Left lung (tissue), 10 donors: ENCODE measurements around the gene GABRG3. TPM values are rescaled to one million over a fixed set of nuclear protein-coding genes. Genes with fewer than 3 reads are reported as not detected.
A peak's percentile ranks its signal among the peaks of the same experiment; 100 is the strongest.

ENCODE experiments used
- ATAC-seq: fragments of 200-7000 bp; cut with Tn5 transposase; one replicate; pipeline ENCODE4 v1.9.1; 2020; ENCODE audit warnings: moderate library complexity
- DNase-seq, 4 donors: peaks; one replicate each; pipeline ENCODE4 v3.0.0-alpha.2; 2013 to 2020
- H3K27ac ChIP-seq, 2 donors: fragments of 200-600 bp; sonication (generic) in 1 of 2; one replicate each; pipeline versions ENCODE4 v1.5.0 to v1.8.0; 2020 to 2021
- H3K27me3 ChIP-seq, 2 donors: fragments of 200-600 bp; sonication (generic) in 1 of 2; one replicate each; pipeline versions ENCODE4 v1.5.0 to v1.8.0; 2020 to 2021
- H3K36me3 ChIP-seq, 2 donors: fragments of 200-600 bp; sonication (generic) in 1 of 2; one replicate each; pipeline versions ENCODE4 v1.5.0 to v1.8.0; 2020 to 2021
- H3K4me1 ChIP-seq, 2 donors: fragments of 200-600 bp; one replicate each; pipeline ENCODE4 v1.8.0; 2021
- H3K4me3 ChIP-seq, 2 donors: fragments of 200-600 bp; sonication (generic) in 1 of 2; one replicate each; pipeline versions ENCODE4 v1.5.0 to v1.8.0; 2020 to 2021; ENCODE audit warnings: mild to moderate bottlenecking in 1 of 2
- H3K9me3 ChIP-seq, 2 donors: fragments of 200-600 bp; sonication (generic) in 1 of 2; one replicate each; pipeline versions ENCODE4 v1.5.0 to v1.8.0; 2020 to 2021
- intact Hi-C, 2 donors: fragments of 100-400 bp; cut with DNase I; formaldehyde crosslinking; loops; one replicate each; pipeline versions ENCODE4 v1.11.2 to v1.14.2; 2022
- polyA plus RNA-seq, 6 donors: library from polyadenylated mRNA; unstranded; fragments of 120-200 nt; gene quantifications; one replicate each; pipeline ENCODE4 v1.2.1, GENCODE V29; 2013; ENCODE audit not compliant: insufficient read length in 6 of 6
- total RNA-seq, 2 donors: library from RNA; stranded (reverse); fragmentation: NEBNext Ultra II Directional; extraction: Animal tissue kit (Norgen Biotek cat#: 25700); gene quantifications; one replicate each; pipeline ENCODE4 v1.2.1, GENCODE V29; 2021
- TF ChIP-seq, protein P1 (sequence below), 2 donors: fragments of 200-600 bp; sonication (generic) in 1 of 2; IDR thresholded peaks; one replicate each; pipeline versions ENCODE4 v1.5.0 to v1.8.0; 2021; ENCODE audit warnings: antibody characterized with exemption in 2 of 2
- donor health status: DM: no; HTN: yes; CAD: no.
- donor health status: DM: no; HTN: no; CAD: no.

The GABRG3 gene
- total and polyA plus RNA-seq, 8 donors: 0.23 to 13.8 (median 10.3) TPM; not detected in 1

DNA sequence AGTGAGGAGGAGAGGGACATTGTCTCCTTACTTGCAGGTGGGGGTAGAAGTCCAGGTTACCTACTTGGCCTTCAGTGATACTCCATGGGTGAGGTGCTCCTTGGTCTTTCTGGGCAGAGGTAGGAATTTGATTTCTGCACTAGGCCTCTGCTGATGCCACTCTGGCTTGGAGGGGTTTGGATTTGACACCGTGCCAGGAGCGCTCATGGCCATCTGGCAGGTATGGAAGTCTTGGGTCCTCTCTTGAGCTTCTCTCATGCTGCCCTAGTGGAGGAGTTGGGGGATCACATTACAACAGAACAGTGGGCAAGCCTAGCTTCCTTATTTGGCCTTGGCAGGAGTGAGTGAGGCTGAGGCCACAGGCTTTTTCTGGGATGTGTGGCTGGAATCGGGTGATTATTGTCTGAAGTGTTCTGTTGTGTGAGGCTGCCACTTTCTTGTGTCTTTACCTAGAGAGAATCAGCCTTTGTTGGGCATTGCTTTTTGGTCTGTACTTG, 525.0 kb downstream of the GABRG3 start:
- ATAC-seq: no peak

DNA sequence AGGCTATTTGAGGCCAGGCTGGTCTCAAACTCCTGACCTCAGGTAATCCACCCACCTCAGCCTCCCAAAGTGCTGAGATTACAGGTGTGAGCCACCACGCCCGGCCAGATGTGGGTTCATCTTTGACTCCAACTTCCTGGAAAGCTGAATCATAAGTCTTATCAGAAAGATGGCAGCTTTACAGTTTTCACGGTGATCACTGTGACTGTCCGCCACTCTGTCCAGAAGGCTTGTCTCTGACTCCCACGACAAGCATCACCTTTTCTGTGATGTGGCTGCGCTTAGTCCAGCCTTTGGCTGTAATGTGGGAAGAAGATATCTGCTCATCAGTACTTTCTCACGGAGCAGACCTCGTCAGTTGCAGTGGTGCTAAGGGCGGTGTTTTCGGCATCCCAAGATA, 527.7 kb downstream of the GABRG3 start:
- H3K27me3 ChIP-seq: no peaks in the 10 kb centered on the region
- H3K27ac ChIP-seq: no peak overlapping the region
- intact Hi-C loops: no loop called here
- H3K9me3 ChIP-seq: peaks cover 0 to 13% of the 10 kb centered on the region in 2 donors
- ATAC-seq: no peak
- no peak for DNase-seq
- H3K36me3 ChIP-seq: no peaks in the 10 kb centered on the region
- no peaks in the 10 kb centered on the region for H3K4me1 ChIP-seq
- H3K4me3 ChIP-seq: no peak overlapping the region
- TF ChIP-seq, protein P1, sequence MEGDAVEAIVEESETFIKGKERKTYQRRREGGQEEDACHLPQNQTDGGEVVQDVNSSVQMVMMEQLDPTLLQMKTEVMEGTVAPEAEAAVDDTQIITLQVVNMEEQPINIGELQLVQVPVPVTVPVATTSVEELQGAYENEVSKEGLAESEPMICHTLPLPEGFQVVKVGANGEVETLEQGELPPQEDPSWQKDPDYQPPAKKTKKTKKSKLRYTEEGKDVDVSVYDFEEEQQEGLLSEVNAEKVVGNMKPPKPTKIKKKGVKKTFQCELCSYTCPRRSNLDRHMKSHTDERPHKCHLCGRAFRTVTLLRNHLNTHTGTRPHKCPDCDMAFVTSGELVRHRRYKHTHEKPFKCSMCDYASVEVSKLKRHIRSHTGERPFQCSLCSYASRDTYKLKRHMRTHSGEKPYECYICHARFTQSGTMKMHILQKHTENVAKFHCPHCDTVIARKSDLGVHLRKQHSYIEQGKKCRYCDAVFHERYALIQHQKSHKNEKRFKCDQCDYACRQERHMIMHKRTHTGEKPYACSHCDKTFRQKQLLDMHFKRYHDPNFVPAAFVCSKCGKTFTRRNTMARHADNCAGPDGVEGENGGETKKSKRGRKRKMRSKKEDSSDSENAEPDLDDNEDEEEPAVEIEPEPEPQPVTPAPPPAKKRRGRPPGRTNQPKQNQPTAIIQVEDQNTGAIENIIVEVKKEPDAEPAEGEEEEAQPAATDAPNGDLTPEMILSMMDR (IDR thresholded peaks at IDR 0.05): no peak

More for the DNA sequence above, 525.0 kb downstream of the GABRG3 start:
- Histone ChIP-seq H3K27ac (no peak overlapping the region), H3K4me3 (no peak overlapping the region), H3K36me3 (no peaks in the 10 kb centered on the region), H3K27me3 (no peaks in the 10 kb centered on the region), H3K9me3 (peaks cover 0 to 11% of the 10 kb centered on the region in 2 donors), H3K4me1 (no peaks in the 10 kb centered on the region)
- TF ChIP-seq, protein P1 (IDR thresholded peaks at IDR 0.05): no peak
- DNase-seq: no peak
- intact Hi-C loops: no loop called here

DNA sequence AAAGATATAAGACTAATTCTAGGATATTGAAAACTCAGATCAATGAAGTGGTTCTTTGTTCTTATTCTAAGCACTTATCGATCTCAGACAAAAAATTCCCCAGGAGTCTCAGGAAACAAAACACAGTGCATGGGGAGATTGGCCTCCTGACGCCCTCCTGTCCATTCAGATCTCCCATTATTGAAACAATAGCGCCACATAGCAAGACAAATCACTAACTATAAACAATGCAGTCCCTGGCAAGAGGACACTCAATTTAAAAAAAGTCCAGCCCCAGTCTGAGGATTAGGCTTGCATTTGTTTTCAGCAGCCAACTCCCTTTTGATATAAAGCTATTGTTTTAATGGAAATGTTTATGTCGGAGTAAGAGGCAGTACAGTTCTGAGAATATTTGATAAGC, 528.2 kb downstream of the GABRG3 start:
- no peak overlapping the region for H3K4me3 ChIP-seq
- TF ChIP-seq, protein P1 (IDR thresholded peaks at IDR 0.05): no peak
- peaks cover 0 to 13% of the 10 kb centered on the region in 2 donors for H3K9me3 ChIP-seq
- no peak for DNase-seq
- ATAC-seq: no peak
- intact Hi-C loops: no loop called here
- no peaks in the 10 kb centered on the region for H3K27me3 ChIP-seq
- no peak overlapping the region for H3K27ac ChIP-seq
- no peaks in the 10 kb centered on the region for H3K36me3 ChIP-seq
- H3K4me1 ChIP-seq: no peaks in the 10 kb centered on the region

DNA sequence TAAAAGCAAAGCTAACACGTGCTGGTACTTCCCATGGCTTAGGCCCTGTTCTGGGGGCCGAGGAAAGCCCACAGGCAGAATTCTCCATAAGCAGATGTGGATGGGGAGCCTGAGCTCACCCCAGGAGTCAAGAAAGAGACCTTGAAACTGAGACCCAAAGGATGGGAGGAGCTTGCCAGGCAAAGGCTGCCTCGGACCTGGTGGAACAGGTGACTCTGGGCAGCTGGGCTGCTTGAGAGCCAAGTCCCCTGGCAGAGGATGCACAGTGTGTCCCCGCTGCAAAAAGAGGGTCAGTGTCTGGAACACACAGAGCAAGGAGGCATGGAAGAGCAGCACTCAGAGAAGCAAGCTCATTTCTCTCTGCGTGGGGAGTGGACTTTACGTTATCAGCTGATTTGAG, 528.7 kb downstream of the GABRG3 start:
- Histone ChIP-seq H3K27me3 (no peaks in the 10 kb centered on the region), H3K4me3 (no peak overlapping the region), H3K36me3 (no peaks in the 10 kb centered on the region), H3K4me1 (no peaks in the 10 kb centered on the region), H3K27ac (no peak overlapping the region), H3K9me3 (peaks cover 0 to 13% of the 10 kb centered on the region in 2 donors)
- ATAC-seq: no peak
- DNase-seq: no peak
- TF ChIP-seq, protein P1 (IDR thresholded peaks at IDR 0.05): no peak
- intact Hi-C loops: no loop called here

DNA sequence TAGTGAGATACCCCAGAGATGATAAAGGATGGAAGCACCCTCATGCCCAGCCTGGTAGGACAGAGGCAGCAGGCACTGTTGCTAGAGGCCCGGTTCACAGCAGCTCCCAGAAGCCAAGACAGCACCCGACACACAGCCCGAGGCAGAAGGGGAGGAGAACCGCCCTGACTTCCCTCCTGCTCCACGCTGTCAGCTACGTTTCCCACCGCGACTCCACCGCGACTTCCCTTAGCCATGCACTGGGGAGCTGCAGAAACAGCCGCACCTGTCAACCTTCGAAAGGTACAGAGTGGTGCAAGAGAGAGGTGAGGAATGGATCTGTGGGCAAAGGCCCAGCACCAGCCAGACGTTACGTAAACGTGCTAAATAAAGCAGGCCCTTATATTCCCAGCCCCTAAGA, 529.2 kb downstream of the GABRG3 start:
- H3K36me3 ChIP-seq: no peaks in the 10 kb centered on the region
- H3K27ac ChIP-seq: no peak overlapping the region
- DNase-seq (peak in 1 of 4 donors; percentile 40), ATAC-seq (no peak)
- peaks cover 0 to 13% of the 10 kb centered on the region in 2 donors for H3K9me3 ChIP-seq
- H3K4me3 ChIP-seq: no peak overlapping the region
- intact Hi-C loops: no loop called here
- no peaks in the 10 kb centered on the region for H3K27me3 ChIP-seq
- TF ChIP-seq, protein P1 (IDR thresholded peaks at IDR 0.05): no peak
- H3K4me1 ChIP-seq: no peaks in the 10 kb centered on the region
